Right atrium auricular region (tissue), 2 donors: ENCODE data around the gene C6orf120. TPM values are rescaled to one million over a fixed set of nuclear protein-coding genes. Genes with fewer than 3 reads are reported as not detected.

ENCODE experiments used
- DNase-seq: peaks from one replicate; pipeline ENCODE4 v3.0.0-alpha.2; 2019; ENCODE audit warnings: low spot score
- H3K27ac ChIP-seq, 2 donors: fragments of 200-600 bp; sonication (generic); 1 replicate in 1 of 2; 2 replicates in 1 of 2; pipeline ENCODE4 v1.5.1; 2016 to 2019
- H3K27me3 ChIP-seq, 2 donors: fragments of 200-600 bp; sonication (generic); one replicate each; pipeline versions ENCODE4 v1.5.1 to v1.6.0; 2017 to 2019
- H3K36me3 ChIP-seq: fragments of 200-600 bp; sonication (generic); one replicate; pipeline ENCODE4 v1.5.1; 2016
- H3K4me1 ChIP-seq, 2 donors: fragments of 200-600 bp; sonication (generic); one replicate each; pipeline versions ENCODE4 v1.5.1 to v1.6.0; 2017 to 2019
- H3K4me3 ChIP-seq, 2 donors: fragments of 200-600 bp; sonication (generic); 1 replicate in 1 of 2; 2 replicates in 1 of 2; pipeline ENCODE4 v1.5.1; 2017 to 2019; ENCODE audit warnings: mild to moderate bottlenecking in 1 of 2, moderate library complexity in 1 of 2
- H3K9me3 ChIP-seq, 2 donors: fragments of 200-600 bp; sonication (generic); one replicate each; pipeline ENCODE4 v1.5.1; 2019
- CTCF ChIP-seq, 2 donors: fragments of 200-600 bp; sonication (generic); IDR thresholded peaks; one replicate each; pipeline ENCODE4 v1.5.1; 2019; ENCODE audit warnings: antibody characterized with exemption in 2 of 2
- total RNA-seq, 2 donors: library from RNA; depleted of rRNA; stranded (reverse); fragments of >200 nt; gene quantifications; one replicate each; pipeline ENCODE4 v1.1.0, GENCODE V29; 2016

Gene C6orf120
- total RNA-seq, 2 donors from 2014 or later: 18.0 to 19.6 TPM

- H3K4me3 ChIP-seq: no peak overlapping the region
- H3K4me1 ChIP-seq: peaks cover 0 to 10% of the 10 kb centered on the region in 2 donors
- H3K9me3 ChIP-seq: no peaks in the 10 kb centered on the region
- TF ChIP-seq CTCF (IDR thresholded peaks at IDR 0.05): no peak
- no peak for DNase-seq
- no peaks in the 10 kb centered on the region for H3K36me3 ChIP-seq
- H3K27ac ChIP-seq: no peak overlapping the region
- no peaks in the 10 kb centered on the region for H3K27me3 ChIP-seq
These were observed 25.0 kb downstream of the C6orf120 start for GRCh38 chr6:169726963-169727362.

GRCh38 chr6:169729961-169730360, 28.0 kb downstream of the C6orf120 start:
- Histone ChIP-seq H3K27me3 (no peaks in the 10 kb centered on the region), H3K36me3 (no peaks in the 10 kb centered on the region), H3K4me3 (no peak overlapping the region), H3K9me3 (no peaks in the 10 kb centered on the region), H3K4me1 (no peaks in the 10 kb centered on the region), H3K27ac (no peak overlapping the region)
- TF ChIP-seq CTCF (IDR thresholded peaks at IDR 0.05): no peak
- DNase-seq: no peak

- Histone ChIP-seq H3K4me1 (peaks cover 0 to 10% of the 10 kb centered on the region in 2 donors), H3K9me3 (no peaks in the 10 kb centered on the region), H3K4me3 (no peak overlapping the region), H3K27ac (peak overlapping the region in 1 of 2 donors; percentile 17), H3K36me3 (no peaks in the 10 kb centered on the region), H3K27me3 (no peaks in the 10 kb centered on the region)
- no peak for DNase-seq
- no peak for TF ChIP-seq CTCF (IDR thresholded peaks at IDR 0.05)
These were observed 36.5 kb downstream of the C6orf120 start for GRCh38 chr6:169738204-169738975.

- Histone ChIP-seq H3K36me3 (no peaks in the 10 kb centered on the region), H3K4me3 (no peak overlapping the region), H3K4me1 (peaks cover 0 to 10% of the 10 kb centered on the region in 2 donors), H3K27me3 (no peaks in the 10 kb centered on the region), H3K9me3 (no peaks in the 10 kb centered on the region), H3K27ac (peak overlapping the region in 1 of 2 donors; percentile 17)
- no peak for DNase-seq
- TF ChIP-seq CTCF (IDR thresholded peaks at IDR 0.05): no peak
These were observed 37.1 kb downstream of the C6orf120 start for GRCh38 chr6:169738976-169739529.

GRCh38 chr6:169741344-169741743, 39.4 kb downstream of the C6orf120 start:
- peaks cover 0 to 10% of the 10 kb centered on the region in 2 donors for H3K4me1 ChIP-seq
- no peak for TF ChIP-seq CTCF (IDR thresholded peaks at IDR 0.05)

More at GRCh38 chr6:169741344-169741743, 39.4 kb downstream of the C6orf120 start:
- Histone ChIP-seq H3K27me3 (no peaks in the 10 kb centered on the region), H3K4me3 (no peak overlapping the region), H3K27ac (no peak overlapping the region), H3K9me3 (no peaks in the 10 kb centered on the region), H3K36me3 (no peaks in the 10 kb centered on the region)
- no peak for DNase-seq
